ENCODE data around the gene LRRC17.

- TF ChIP-seq ATF3 (IDR thresholded peaks at IDR 0.05; ENCODE audit: borderline replicate concordance, extremely low read depth, low read depth, low read length) (no peak), JUND (IDR thresholded peaks at IDR 0.05; ENCODE audit: low read depth, low read length) (no peak), POLR2A (IDR thresholded peaks at IDR 0.05; ENCODE audit: low read depth, low read length) (no peak), CTCF (IDR thresholded peaks at IDR 0.05 in 2 of 3, conservative IDR thresholded peaks at IDR 0.05 in 1 of 3; ENCODE audit: control insufficient read depth in 2 of 3, extremely low read depth in 1 of 3, insufficient read depth in 1 of 3, low read depth in 3 of 3, low read length in 3 of 3) (no peak), FOS (IDR thresholded peaks at IDR 0.05; ENCODE audit: borderline replicate concordance, extremely low read depth, insufficient read length) (no peak), TAF1 (IDR thresholded peaks at IDR 0.05; ENCODE audit: borderline replicate concordance, low read depth, low read length) (no peak)
These were observed 13.4 kb downstream of the LRRC17 start for GRCh38 chr7:102925976-102926782.

Data from GM12878 (cell line).